Choroid plexus epithelial cell (primary cell): ENCODE data around the gene CD300C.

ENCODE experiments used
- DNase-seq: peaks from one replicate; pipeline ENCODE4 v3.0.0-alpha.2; 2010; ENCODE audit warnings: low read depth
- H3K4me3 ChIP-seq: 2 replicates; pipeline ENCODE4 v1.5.1; 2011; ENCODE audit warnings: low read depth, mild to moderate bottlenecking, control low read depth, low read length, moderate library complexity
- CTCF ChIP-seq: conservative IDR thresholded peaks from 2 replicates; pipeline ENCODE4 v1.5.1; 2011; ENCODE audit warnings: low read depth, mild to moderate bottlenecking, control low read depth, inconsistent platforms, low read length, moderate library complexity

Gene CD300C

DNA sequence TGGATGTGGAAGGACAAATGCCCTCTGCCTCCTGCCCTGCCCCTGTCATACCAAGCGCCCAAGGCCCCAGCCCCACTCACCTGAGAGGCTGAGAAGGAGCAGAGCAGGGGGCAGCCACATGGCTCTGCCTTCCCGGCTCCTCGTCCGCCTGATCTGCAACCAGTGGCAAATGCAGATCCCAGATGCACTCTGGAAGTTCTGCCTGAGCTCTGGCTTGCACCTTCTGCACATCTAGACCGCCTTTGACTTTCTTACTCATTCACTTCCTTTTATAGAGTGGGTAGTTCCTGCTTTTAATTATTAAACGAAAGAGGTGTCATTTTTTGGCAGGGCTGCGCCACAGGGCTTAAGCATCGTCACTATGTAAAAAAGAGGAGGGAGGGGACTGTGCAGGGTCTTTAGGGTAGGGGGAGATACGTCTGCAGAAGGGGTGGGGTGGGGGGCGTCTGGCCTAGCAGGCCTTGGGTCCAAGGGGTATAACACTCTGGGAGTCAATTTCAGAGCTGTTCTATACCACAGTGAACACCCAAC, 14.6 kb downstream of the CD300C start, which contains the start of gene CD300LB:
CD300LB (minus strand) TSS at position 245 of the 531 bp plus-strand sequence; CDS start at position 120, 125 bp downstream.
- H3K4me3 ChIP-seq, result no peak within 1 kb of the TSS
- DNase-seq, result no peak
- TF ChIP-seq CTCF, result no peak

DNA sequence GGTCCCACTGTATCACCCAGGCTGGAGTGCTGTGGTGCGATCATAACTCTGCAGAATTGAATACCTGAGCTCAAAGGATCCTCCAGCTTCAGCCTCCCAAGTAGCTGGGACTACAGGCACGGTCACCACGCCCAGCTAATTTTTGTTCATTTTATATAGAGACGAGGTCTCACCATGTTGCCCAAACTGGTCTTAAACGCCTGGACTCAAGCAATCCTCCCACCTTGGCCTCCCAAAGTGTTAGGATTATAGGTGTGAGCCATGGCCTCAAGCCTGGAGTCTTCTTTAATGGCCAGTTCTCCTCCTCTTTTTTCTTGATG, 15.1 kb downstream of the CD300C start:
- H3K4me3 ChIP-seq, result no peak overlapping the region
- DNase-seq, result no peak
- no peak for TF ChIP-seq CTCF

GRCh38 chr17:74529243-74529642, 16.7 kb downstream of the CD300C start:
- no peak overlapping the region for H3K4me3 ChIP-seq
- DNase-seq, result no peak
- TF ChIP-seq CTCF, result no peak

DNA sequence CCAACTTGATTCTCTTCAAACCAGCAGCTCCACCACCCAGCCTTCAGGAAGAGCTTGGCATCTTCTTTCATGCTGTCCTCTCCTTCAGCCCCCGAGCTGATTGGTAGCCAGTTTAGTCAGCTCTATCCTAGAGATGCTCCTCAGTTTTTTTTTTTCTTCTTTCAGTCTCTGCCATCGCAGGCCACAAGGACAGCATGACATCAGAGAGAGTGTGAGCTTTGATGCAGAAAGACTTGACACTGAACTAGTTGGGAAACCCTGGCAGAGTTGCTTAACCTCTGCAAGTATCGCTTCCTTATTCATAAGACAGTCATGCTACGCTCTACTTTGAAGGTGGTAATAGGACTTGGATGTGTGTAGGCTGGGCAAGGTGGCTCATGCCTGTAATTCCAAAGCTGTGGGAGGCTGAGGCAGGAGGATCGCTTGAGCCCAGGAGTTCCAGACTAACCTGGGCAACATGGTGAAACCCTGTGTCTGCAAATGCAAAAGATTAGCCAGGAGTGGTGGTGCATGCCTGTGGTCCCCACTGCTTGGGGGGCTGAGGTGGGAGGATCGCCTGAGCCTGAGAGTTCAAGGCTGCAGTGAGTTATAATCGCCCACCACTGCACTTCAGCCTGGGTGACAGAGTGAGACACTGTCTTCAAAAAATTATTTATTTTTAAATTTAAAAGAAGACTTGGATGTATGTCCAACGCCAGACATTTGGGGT, 17.3 kb downstream of the CD300C start:
- no peak overlapping the region for H3K4me3 ChIP-seq
- DNase-seq, result no peak
- TF ChIP-seq CTCF, result no peak

- no peak for TF ChIP-seq CTCF
- no peak for DNase-seq
These were observed 18.2 kb downstream of the CD300C start for GRCh38 chr17:74527756-74528155.

DNA sequence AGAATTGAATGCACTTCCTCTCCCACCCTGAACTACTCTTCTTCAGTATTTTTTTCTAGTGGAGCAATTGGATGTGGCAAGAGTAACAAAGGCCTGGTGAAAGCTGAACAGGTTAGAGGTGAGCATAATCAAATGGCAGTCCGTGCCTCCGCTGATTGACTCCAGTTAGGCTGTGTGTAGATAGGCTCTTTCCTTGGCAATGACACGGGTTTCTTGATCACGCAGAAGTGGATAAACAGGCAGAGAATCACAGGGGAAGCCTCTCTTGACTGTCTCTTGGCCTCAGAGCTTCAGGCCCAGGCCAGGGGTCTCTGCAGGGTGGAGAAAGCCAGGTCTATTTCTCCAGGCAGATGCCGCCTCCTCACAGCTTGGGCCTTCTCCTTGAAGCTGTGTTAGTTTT, 18.8 kb downstream of the CD300C start:
- no peak for TF ChIP-seq CTCF
- no peak overlapping the region for H3K4me3 ChIP-seq
- no peak for DNase-seq

More at GRCh38 chr17:74527756-74528155, 18.2 kb downstream of the CD300C start:
- no peak overlapping the region for H3K4me3 ChIP-seq

DNA sequence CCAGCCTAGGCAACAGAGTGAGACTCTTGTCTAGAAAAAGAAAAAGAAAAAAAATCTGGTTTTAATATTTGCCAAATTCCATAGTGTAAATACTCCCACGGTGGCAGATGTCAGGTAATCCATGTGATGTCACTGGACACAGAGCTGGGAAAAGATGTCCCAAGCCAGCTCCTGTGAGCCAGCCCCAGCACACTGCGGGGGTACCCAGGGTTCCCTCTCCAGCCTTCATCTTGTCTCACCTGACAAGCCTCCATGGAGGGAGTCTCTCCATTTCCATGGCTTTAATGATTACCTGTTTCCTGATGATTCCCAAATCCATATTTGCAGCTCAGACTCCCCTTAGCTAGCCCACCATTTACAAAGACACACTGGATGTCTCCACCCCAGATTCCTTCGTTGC, 19.2 kb downstream of the CD300C start:
- TF ChIP-seq CTCF, result no peak
- no peak overlapping the region for H3K4me3 ChIP-seq
- DNase-seq, result no peak
